NCI-H2196 (cell line): ENCODE data around the gene ZMIZ1.

Experiments
- DNase-seq: peaks from one replicate; lab custom pipeline; 2025; ENCODE audit not compliant: unreplicated experiment; lab: John Stamatoyannopoulos, UW

The ZMIZ1 gene

GRCh38 chr10:79068562-79069324, at the start of gene ZMIZ1:
Gene ZMIZ1, plus strand, starts transcription at chr10:79068966. Its CDS starts 132,667 bp downstream, at chr10:79201633.
- peak; percentile 71 for DNase-seq

- no peak for DNase-seq
These were observed 49.2 kb upstream of the ZMIZ1 start for GRCh38 chr10:79019441-79020014.

GRCh38 chr10:79020015-79020491, 48.7 kb upstream of the ZMIZ1 start:
- DNase-seq: no peak

GRCh38 chr10:79020605-79021004, 48.2 kb upstream of the ZMIZ1 start:
- no peak for DNase-seq

GRCh38 chr10:79021331-79021907, 47.3 kb upstream of the ZMIZ1 start:
- no peak for DNase-seq

GRCh38 chr10:79021948-79022499, 46.7 kb upstream of the ZMIZ1 start:
- DNase-seq: no peak

GRCh38 chr10:79022565-79023230, 46.1 kb upstream of the ZMIZ1 start:
- DNase-seq: peak; percentile 17

GRCh38 chr10:79023240-79024162, 45.3 kb upstream of the ZMIZ1 start:
- DNase-seq: peak; percentile 63

GRCh38 chr10:79024296-79024695, 44.5 kb upstream of the ZMIZ1 start:
- DNase-seq: no peak

- no peak for DNase-seq
These were observed 44.0 kb upstream of the ZMIZ1 start for GRCh38 chr10:79024720-79025198.

GRCh38 chr10:79025199-79025832, 43.5 kb upstream of the ZMIZ1 start:
- no peak for DNase-seq

GRCh38 chr10:79026341-79026761, 42.4 kb upstream of the ZMIZ1 start:
- DNase-seq: no peak

- DNase-seq: no peak
These were observed 42.0 kb upstream of the ZMIZ1 start for GRCh38 chr10:79026806-79027146.

- peak; percentile 42 for DNase-seq
These were observed 41.4 kb upstream of the ZMIZ1 start for GRCh38 chr10:79027147-79028055.

- no peak for DNase-seq
These were observed 40.7 kb upstream of the ZMIZ1 start for GRCh38 chr10:79028056-79028430.

- no peak for DNase-seq
These were observed 40.2 kb upstream of the ZMIZ1 start for GRCh38 chr10:79028451-79029010.

GRCh38 chr10:79029478-79030390, 39.0 kb upstream of the ZMIZ1 start:
- no peak for DNase-seq
